SK-N-MC (cell line): ENCODE data around the gene PTPRN2.

ENCODE experiments used
- DNase-seq: peaks from one replicate; pipeline ENCODE4 v3.0.0-alpha.2; 2011; ENCODE audit warnings: low read depth, low spot score
- H3K27ac ChIP-seq: fragments of 200-600 bp; sonication (generic); 2 replicates; pipeline ENCODE4 v1.5.1; 2016; ENCODE audit warnings: mixed run types
- H3K36me3 ChIP-seq: fragments of 200-600 bp; sonication (generic); 2 replicates; pipeline ENCODE4 v1.6.1; 2017; ENCODE audit warnings: antibody characterized with exemption, low read length, mixed read lengths; ENCODE audit not compliant: insufficient read depth
- H3K4me3 ChIP-seq: fragments of 200-600 bp; sonication (generic); 2 replicates; pipeline ENCODE4 v1.5.1; 2016
- H3K9ac ChIP-seq: fragments of 200-600 bp; sonication (generic); 2 replicates; pipeline ENCODE4 v1.8.0; 2017; ENCODE audit warnings: mixed run types, mixed read lengths; ENCODE audit not compliant: insufficient read length
- H3K9me3 ChIP-seq: fragments of 200-600 bp; sonication (generic); 2 replicates; pipeline ENCODE4 v1.6.1; 2017; ENCODE audit warnings: low read depth, mild to moderate bottlenecking, antibody characterized with exemption, low read length, moderate library complexity, mixed read lengths
- EZH2 ChIP-seq: fragments of 200-600 bp; sonication (generic); IDR thresholded peaks from one replicate; pipeline ENCODE4 v1.6.1; 2017; ENCODE audit warnings: antibody characterized with exemption
- FOXP2 ChIP-seq: optimal IDR thresholded peaks from 2 replicates; pipeline ENCODE3; 2011; ENCODE audit warnings: mild to moderate bottlenecking, moderate library complexity; ENCODE audit not compliant: insufficient read depth; ENCODE audit errors: extremely low read length, control extremely low read depth
- POLR2AphosphoS5 ChIP-seq: IDR thresholded peaks from 2 replicates; pipeline ENCODE4 v1.6.1; 2012; ENCODE audit warnings: mild to moderate bottlenecking, low read depth, low read length, borderline replicate concordance

PTPRN2 gene

DNA sequence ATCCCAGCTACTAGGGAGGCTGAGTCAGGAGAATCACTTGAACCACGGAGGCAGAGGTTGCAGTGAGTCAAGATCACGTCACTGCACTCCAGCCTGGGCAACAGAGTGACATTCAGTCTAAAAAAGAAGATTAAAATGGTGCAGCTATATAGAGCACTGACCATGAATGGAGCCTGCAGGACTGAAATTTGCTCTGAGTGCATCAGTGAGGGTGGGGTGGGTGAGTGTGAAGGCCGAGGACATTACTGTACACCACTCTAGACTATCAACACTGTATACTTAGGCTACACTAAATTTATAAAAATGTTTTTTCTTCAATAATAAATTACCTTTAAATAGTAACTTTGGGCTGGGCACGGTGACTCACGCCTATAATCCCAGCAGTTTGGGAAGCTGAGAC is 294.7 kb downstream of the PTPRN2 start:
- Histone ChIP-seq H3K9ac (no peak overlapping the region), H3K27ac (no peak overlapping the region), H3K36me3 (no peaks in the 10 kb centered on the region), H3K9me3 (no peaks in the 10 kb centered on the region), H3K4me3 (no peak overlapping the region)
- TF ChIP-seq EZH2 (no peak), FOXP2 (no peak), POLR2AphosphoS5 (no peak)
- no peak for DNase-seq

DNA sequence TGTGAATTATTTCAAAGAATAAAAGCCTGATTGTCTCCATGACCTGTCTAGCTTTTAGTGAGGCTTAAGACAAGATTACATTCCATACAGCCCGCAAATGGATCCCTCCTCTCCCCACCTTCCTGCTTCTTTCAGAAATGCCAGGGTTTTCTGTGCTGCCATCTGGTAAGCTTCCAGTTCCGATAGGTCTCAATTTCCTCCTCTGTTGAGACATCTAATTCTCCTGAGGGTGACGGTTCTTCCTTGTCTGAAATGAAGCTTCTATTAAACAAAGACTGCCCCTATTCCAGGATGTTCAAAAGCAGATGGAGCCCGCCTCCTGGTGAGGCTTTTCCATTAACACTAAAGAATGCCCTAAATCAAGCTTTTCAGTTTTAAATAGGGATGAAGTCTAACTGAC is 295.6 kb downstream of the PTPRN2 start:
- no peaks in the 10 kb centered on the region for H3K36me3 ChIP-seq
- TF ChIP-seq EZH2 = no peak
- TF ChIP-seq POLR2AphosphoS5 = no peak
- TF ChIP-seq FOXP2 = no peak
- H3K9me3 ChIP-seq = no peaks in the 10 kb centered on the region
- no peak overlapping the region for H3K9ac ChIP-seq
- H3K27ac ChIP-seq = no peak overlapping the region
- H3K4me3 ChIP-seq = no peak overlapping the region
- no peak for DNase-seq

DNA sequence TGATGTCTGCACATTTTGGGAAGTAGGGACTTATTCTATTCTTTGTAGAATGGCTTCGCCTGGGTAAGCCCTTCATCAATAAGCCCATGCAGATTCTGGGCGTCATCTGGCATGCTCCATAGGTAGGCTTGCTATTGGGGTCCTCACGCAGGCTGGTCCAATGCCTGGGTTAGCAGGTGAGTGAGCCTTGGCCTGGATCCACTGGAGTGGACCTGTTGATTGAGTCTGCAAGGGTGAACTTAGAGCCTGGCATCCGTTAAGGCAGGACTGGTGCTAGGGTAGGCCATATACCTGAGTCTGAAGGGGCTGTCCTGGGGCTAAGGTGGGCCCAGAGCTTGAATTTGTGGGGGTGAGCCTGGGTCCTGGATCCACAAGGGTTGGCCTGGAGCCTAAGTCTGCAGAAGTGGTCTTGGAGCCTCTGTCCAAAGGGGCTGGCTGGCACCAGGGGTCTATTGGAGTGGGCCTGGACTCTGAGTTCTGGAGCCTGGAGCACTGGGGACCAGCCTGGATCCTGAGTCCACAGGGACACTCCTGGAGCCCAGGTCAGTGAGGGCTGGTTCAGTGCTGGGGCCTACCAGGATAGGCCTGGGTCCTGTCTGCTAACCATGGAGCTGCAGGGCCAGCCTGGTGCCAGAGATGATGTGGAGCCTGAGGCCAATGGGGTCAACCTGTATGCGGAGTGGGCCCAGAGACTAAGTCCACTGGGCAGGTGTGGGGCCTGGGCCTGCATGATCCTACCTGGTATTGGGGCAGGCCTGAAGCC is 297.7 kb downstream of the PTPRN2 start:
- TF ChIP-seq EZH2 = no peak
- no peak for TF ChIP-seq POLR2AphosphoS5
- no peak for TF ChIP-seq FOXP2
- no peak for DNase-seq
- Histone ChIP-seq H3K27ac (no peak overlapping the region), H3K4me3 (no peak overlapping the region), H3K9me3 (no peaks in the 10 kb centered on the region; the same call in 1 of the 2 replicates), H3K9ac (no peak overlapping the region), H3K36me3 (no peaks in the 10 kb centered on the region)

DNA sequence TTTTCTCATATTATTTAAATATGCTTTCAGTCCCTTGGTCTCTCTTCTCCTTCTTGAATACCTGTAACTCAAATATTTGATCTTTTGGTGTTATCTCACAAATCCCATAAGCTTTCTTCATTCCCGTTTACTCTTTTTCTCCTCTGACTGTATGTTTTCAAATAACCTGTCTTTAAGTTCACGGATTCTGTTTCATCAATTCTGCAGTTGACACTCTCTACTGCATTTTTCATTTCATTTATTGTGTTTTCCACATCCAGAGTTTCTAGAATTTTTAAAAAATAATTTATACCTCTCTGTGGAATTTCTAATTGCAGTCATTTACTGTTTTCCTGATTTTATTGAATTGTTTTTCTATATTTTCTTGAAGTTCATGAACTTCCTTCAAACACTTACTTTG is 298.4 kb downstream of the PTPRN2 start:
- no peak overlapping the region for H3K9ac ChIP-seq
- no peak overlapping the region for H3K27ac ChIP-seq
- no peak overlapping the region for H3K4me3 ChIP-seq
- H3K36me3 ChIP-seq = no peaks in the 10 kb centered on the region
- DNase-seq = no peak
- no peak for TF ChIP-seq FOXP2
- TF ChIP-seq EZH2 = no peak
- no peak for TF ChIP-seq POLR2AphosphoS5
- no peaks in the 10 kb centered on the region; the same call in 1 of the 2 replicates for H3K9me3 ChIP-seq

DNA sequence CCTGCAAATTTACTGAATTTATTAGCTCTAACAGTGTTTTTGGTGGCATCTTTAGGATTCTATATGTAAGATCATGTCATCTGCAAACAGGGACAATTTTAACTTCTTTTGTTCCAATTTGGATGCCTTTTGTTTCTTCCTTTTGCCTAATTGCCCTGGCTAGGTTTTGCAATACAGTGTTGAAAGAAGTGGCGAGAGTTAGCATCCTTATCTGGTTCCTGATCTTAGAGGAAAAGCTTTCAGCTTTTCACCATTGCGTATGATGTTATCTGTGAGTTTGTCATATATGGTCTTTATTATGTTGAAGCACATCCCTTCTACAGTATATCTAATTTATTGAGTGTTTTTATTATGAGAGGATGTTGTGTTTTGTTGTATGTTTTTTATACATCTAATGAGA is 301.4 kb downstream of the PTPRN2 start:
- Histone ChIP-seq H3K9me3 (no peaks in the 10 kb centered on the region; the same call in 1 of the 2 replicates), H3K36me3 (no peaks in the 10 kb centered on the region), H3K9ac (no peak overlapping the region), H3K27ac (no peak overlapping the region), H3K4me3 (no peak overlapping the region)
- no peak for DNase-seq
- TF ChIP-seq FOXP2 = no peak
- no peak for TF ChIP-seq EZH2
- no peak for TF ChIP-seq POLR2AphosphoS5

DNA sequence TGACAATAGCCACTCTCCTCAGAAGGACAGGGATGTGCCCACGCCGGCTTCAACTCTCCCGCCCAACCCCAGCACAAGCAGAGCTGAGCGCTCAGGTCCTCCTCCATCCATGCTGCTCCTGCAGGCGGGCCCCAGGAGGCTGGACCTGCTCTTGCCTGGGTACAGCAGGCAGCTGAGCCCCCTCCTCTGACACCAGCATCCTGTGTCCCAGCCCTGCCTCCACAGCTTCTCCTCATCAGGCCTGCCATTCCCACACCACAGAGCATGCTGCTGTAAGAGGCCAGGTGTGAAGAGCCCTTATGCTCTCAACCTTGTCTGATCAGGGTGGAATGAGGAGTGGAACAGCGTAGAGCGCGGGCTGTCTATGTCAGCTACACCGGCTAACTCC is 302.2 kb downstream of the PTPRN2 start:
- no peak for DNase-seq
- TF ChIP-seq EZH2 (no peak), POLR2AphosphoS5 (no peak), FOXP2 (no peak)

DNA sequence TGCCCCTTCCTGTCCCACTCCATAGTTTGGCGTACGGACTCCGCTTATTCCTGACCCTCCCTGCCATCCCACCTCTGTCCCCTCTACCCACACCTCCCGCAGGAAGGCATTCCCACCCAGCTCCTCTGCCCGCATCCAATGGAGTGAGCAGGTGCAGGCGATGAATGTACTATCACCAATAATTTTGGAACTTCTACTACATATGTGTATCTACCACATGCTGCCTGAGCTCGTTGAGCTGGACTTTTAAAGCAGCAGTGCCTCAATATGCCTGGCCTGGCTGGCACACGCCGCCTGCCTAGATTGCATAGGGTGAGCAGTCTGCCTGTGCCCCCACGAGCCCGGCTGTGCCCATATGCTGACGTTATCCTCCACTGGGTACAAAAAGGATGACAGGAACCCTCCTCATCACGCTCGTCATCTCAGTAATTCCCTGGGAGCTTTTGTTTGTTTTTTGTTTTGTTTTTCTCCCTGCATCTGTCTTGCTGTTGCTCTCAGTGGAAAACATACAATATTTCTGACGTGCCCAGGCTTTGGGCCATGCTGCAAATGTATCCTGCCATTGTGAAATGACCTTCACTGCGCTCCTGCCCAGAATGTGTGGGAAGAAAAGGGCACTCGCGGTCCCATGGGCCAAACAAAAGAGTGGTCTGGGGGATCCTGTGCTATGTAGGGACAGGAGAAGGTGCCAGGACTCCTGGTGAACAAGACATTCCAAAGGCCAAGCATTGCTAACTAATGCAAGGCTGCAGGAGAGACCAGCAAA is 302.8 kb downstream of the PTPRN2 start:
- Histone ChIP-seq H3K4me3 (no peak overlapping the region), H3K9ac (no peak overlapping the region), H3K9me3 (no peaks in the 10 kb centered on the region; the same call in 1 of the 2 replicates), H3K27ac (no peak overlapping the region), H3K36me3 (no peaks in the 10 kb centered on the region)
- no peak for DNase-seq
- TF ChIP-seq POLR2AphosphoS5 (no peak), EZH2 (no peak), FOXP2 (no peak)

More for the DNA sequence above, 302.2 kb downstream of the PTPRN2 start:
- no peak overlapping the region for H3K27ac ChIP-seq
- H3K36me3 ChIP-seq = no peaks in the 10 kb centered on the region
- H3K9ac ChIP-seq = no peak overlapping the region
- no peaks in the 10 kb centered on the region; the same call in 1 of the 2 replicates for H3K9me3 ChIP-seq
- H3K4me3 ChIP-seq = no peak overlapping the region

DNA sequence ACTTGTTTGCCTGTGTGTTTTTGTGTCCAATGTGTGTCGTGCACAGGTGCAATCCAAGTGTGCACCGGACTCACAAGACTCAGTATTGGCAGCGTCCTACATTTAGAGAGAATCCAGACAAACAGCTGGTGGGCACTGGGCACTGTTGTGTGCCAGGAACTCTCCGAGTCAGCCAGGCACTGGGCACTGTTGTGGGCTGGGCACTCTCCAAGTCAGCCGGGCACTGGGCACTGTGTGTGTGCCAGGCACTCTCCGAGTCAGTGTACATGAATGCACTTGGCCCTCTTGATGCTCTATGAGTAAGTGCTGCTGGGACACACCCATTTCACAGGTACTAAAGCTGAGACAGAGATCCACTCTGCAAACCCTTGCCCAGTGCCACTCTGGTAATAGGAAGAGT is 303.5 kb downstream of the PTPRN2 start:
- DNase-seq = no peak

More for the DNA sequence above, 303.5 kb downstream of the PTPRN2 start:
- H3K4me3 ChIP-seq = no peak overlapping the region
- TF ChIP-seq POLR2AphosphoS5 = no peak
- TF ChIP-seq FOXP2 = no peak
- no peak for TF ChIP-seq EZH2
- H3K36me3 ChIP-seq = no peaks in the 10 kb centered on the region
- no peak overlapping the region for H3K27ac ChIP-seq
- no peak overlapping the region for H3K9ac ChIP-seq
- no peaks in the 10 kb centered on the region; the same call in 1 of the 2 replicates for H3K9me3 ChIP-seq
